ENCODE measurements around the gene AMY1C.
"Not testable (repeated sequence)": the region's sequence is repeated elsewhere in the genome, so short reads cannot be mapped to it uniquely, and the experiment has no call there.

The AMY1C gene

GRCh38 chr1:103749598-103749997, at the start of gene AMY1C:
Gene AMY1C, plus strand, starts transcription at chr1:103749898. Its CDS starts 572 bp downstream, at chr1:103750470.
- not testable (repeated sequence) for DNase-seq (ENCODE audit: low spot score)

DNA sequence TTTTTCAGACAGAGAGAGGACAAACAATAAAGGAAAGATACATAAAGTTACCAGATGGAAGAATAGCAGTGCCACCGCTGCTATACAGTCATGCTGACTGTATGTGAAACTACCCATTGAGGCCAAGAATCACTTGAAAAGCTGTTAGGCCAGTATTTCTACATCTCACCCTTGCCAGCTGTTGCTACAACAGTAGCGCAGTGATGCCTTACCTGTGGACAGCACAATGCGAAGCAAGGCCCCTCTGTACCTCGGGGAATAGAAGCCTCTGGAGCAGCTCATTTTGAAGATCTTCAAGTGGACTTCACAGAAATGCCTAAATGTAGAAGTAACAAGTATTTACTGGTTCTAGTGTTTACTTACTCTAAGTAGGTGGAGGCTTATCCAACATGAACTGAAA, 49.0 kb upstream of the AMY1C start:
- not testable (repeated sequence) for DNase-seq (ENCODE audit: low spot score)

- not testable (repeated sequence) for DNase-seq (ENCODE audit: low spot score)
Observed at GRCh38 chr1:103701256-103701655, 48.4 kb upstream of the AMY1C start.

DNA sequence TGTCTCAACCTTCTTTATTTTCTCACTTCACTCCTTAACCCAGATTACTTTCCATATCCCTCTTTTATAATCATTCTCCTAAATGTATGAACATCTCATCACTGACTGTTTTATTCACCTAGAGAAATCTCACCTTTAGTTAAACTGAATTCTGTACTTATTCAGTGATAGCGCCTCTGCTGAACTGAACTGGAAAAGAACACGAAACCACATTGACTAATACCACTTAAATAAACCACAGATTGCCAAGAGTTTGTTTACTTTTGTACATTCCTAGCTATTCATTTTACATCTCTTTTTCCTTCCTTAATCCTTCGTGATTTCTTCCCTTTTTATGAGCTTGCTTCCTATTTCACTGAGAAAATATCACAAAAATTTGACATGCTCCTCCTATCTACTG, 42.0 kb upstream of the AMY1C start:
- DNase-seq (ENCODE audit: low spot score): not testable (repeated sequence)

- not testable (repeated sequence) for DNase-seq (ENCODE audit: low spot score)
Observed at GRCh38 chr1:103710381-103710780, 39.3 kb upstream of the AMY1C start.

DNA sequence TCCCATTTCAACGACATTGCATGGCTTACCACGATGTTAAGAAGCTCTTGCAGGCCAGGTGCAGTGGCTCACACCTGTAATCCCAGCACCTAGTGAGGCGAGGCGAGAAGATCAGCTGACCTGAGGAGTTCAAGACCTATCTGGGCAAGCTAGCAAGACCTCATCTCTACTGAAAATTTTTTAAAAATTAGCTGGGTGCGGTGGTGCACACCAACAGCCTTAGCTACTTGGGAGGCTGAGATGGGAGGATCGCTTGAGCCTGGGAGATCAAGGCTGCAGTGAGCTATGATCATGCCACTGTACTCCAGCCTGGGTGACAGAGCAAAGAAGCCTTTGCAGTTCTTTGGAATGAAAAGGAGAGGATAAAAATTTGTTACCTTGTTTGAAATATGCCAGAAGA, 32.3 kb upstream of the AMY1C start:
- DNase-seq (ENCODE audit: low spot score): not testable (repeated sequence)

DNA sequence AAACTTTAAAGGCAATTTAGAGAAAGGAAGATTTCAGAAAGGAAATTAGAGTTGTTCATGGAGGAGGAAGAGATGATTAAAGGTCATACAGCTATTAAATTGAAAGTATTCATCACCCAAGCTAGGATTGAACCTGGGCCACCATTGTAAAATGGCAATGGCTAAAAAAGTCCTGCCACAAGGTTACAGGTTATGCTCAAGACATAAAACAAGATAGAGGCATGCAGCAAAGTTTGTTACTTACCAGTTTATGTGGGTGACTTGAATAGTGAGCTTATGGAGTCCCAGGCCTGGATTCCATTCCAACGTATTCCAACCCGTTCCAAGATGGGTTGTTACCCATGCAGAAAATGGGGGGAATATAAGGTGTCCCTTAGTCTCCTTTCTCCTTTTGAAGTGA, 28.2 kb upstream of the AMY1C start:
- DNase-seq (ENCODE audit: low spot score): not testable (repeated sequence)

DNA sequence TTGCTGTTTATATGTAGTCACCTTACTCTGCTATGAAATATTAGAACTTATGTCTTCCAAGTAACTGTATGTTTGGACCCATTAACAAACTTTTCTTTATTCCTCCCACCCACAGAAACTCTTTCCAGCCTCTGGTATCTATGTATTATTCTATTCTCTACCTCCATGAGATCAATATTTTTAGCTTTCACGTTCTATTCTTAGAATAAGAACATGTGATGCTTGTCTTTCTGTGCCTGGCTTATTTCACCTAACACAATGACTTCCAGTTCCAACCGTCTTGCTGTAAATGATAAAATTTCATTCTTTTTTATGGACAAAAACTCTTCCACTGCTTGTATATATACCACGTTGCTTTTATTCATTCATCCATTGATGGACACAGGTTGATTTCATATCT, 14.4 kb upstream of the AMY1C start:
- not testable (repeated sequence) for DNase-seq (ENCODE audit: low spot score)

- not testable (repeated sequence) for DNase-seq (ENCODE audit: low spot score)
Observed at GRCh38 chr1:103738031-103738430, 11.7 kb upstream of the AMY1C start.

DNA sequence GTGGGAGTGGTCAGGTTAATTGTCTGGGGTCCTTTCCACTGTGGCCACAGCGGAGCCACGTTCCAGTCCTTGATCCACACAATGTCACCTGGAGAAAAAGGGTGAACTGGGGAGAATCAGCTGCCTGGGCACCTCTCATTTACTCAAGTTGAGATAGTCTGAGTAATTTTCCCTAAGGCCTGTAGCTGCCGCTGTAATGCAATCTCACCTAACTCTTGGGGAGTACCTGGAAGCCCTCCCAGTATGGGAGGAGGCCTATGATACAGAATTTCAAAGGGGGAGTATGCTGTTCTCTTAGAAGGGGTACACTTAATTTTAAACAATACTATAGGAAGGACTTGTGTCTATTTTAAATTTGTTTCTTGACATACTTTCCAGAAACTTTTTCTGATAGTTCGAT, 5.2 kb upstream of the AMY1C start:
- DNase-seq (ENCODE audit: low spot score): not testable (repeated sequence)

GRCh38 chr1:103745040-103745439, 4.7 kb upstream of the AMY1C start:
- DNase-seq (ENCODE audit: low spot score): not testable (repeated sequence)

- DNase-seq (ENCODE audit: low spot score): not testable (repeated sequence)
Observed at GRCh38 chr1:103748273-103748672, 1.4 kb upstream of the AMY1C start.

DNA sequence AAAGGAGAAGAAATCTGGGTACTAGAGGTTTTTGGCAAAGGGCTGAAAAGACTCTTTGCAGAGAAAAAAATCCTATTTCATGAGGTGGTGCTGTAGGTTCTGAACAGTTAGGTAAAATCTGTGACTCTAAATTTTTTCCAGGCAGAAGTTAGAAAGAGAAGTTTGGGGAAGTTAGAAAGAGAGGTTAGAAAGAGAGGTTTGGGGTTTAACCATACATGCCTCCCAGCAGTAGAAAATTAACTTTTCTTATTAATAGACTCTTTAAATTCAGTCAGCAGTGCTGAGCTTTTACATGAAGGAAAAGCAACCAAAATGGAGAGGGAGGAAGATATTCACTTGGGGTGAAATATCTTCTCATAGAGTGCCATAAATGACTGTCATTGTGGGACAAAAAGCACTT, 12.2 kb downstream of the AMY1C start:
- no peak for DNase-seq (ENCODE audit: low spot score)

GRCh38 chr1:103779932-103780331, 30.2 kb downstream of the AMY1C start:
- DNase-seq (ENCODE audit: low spot score): no peak

DNA sequence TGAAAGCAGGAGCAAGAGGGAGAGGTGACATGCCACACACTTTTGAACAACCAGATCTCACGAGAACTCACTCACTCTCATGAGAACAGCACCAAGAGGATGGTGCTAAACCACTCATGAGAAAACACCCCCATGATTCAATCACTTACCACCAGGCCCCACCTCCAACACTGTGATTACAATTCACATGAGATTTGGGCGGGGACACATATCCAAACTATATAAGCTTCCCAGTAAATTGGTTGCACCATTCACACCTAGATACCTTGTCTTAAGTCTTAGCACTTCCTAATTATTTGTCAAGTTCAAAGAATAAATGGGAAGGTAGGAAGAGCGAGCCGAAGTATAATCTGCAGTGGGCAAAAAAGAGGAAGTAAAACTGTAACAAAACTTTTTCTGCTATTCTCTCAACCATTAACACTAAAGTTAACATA, 34.3 kb downstream of the AMY1C start:
- DNase-seq (ENCODE audit: low spot score): no peak

DNA sequence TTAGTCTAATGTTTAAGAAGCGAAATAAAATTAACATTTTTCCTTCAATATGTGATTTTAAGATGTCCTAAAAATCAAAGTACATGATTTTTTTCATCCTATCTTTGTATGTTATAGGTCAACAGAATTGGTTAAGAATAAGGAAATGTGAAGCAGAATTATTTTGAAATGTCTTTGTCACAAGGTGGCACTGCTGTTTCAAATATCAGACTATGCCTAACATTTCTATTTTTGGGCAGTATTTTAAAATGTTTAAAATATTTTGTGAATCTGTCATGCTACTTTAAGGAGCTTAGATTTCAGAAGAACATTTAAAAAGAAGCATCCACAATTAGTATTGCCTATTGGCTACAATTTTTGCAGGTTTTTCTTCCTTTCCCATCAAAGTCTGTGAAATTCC, 38.7 kb downstream of the AMY1C start:
- no peak for DNase-seq (ENCODE audit: low spot score)

- DNase-seq (ENCODE audit: low spot score): no peak
Observed at GRCh38 chr1:103790172-103790571, 40.5 kb downstream of the AMY1C start.
